ENCODE measurements around the gene PANK3. TPM values are rescaled to one million over a fixed set of nuclear protein-coding genes. Genes with fewer than 3 reads are reported as not detected.

Gene PANK3
- total RNA-seq, result 10 to 100 TPM; 54.0 to 59.6 TPM

DNA sequence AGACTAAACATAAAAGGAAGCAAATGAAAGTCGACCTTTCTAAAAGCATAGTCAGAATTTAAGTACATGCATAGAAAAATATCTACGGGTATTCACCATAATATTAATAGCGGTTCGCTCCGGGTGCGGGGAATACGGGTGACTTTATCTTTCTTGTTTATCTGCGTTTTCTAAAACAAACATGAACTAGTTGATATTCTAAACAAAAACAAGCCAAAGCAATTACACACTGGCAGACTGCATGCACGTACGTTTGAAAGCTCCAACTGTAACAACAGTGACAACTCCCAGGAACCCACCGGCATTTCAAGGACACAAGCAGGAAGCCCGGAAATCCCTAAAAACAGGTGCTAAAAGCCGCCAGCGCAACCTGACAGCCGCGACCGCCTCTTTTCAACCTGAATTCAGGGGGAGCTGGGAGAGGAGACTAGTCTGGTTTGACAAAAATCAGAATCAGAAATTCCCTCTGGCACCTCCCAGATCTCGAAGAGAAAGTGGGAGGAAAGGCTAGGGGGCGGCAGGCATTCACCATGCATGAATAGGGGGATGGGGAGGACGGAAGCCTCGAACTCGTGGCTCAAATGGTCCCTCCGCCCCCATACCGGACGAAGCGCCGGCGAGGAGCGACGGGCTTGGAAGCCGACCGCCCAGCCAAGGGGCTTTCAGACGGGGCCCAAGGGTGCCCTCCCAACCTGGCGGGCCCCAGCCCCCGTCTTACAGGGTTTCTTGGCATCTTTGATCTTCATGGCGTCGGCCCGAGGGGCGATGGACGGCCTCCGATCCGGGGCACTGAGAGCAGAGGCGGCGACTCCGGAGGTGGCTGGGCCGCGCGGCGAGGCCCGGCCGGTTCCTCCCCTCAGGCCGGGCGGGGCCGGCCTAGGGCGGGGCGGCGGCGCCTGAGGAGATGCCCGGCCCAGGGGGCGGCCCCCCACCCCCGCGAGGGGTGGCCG is at the start of gene PANK3:
Gene PANK3, minus strand, starts transcription at position 831 of the 950 bp plus-strand sequence. Its CDS starts 85 bp downstream, at position 746.
- CTCF ChIA-PET, result no interaction called here
- POLR2A ChIA-PET, result interaction anchor here (1.4 kb wide), 1 partner anchor 1005 kb away, joined by 4 read pairs; the partner anchor contains the start of gene SPDL1

DNA sequence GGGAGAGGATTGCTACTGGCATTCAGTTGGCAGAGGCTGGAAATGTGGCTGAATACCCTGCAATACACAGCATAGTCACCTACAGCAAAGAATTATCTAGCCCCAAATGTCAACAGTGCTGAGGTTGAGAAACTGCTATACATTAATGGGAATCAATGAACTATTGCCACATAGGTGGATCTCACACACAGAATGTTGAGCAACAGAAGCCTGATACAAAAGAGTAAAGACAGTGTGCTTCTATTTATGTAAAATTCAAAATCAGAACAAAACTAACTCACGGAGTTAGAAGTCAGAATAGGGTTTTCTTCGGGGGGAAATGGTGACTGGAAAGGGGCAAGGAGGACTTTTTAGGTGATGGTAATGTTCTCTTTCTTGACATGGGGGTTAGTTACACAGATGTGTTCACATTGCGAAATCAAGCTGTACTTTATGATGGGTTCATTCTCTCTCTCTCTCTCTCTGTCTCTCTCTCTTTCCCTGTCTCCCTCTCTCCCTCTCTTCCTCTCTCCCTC is 45.7 kb upstream of the PANK3 start:
- ChIA-PET CTCF (no interaction called here), POLR2A (no interaction called here)

DNA sequence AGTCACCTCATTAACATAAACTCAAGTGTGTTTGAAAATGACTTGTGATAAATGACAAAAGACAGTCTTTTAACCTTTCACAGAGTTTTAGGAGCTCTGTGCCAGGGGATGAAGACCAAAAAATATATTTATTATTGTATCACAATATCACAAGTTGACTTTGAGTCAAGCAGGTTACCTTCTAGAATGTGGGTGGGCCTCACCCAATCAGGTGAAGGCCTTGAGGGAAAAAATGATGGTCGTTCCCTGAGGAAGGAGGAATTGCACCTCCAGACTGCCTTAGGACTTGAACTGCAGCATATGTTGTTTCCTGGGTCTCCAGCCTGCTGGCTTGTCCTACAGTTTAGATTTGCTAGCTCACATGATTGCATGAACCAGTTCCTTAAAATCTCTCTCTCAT is 41.6 kb upstream of the PANK3 start:
- ChIA-PET CTCF (no interaction called here), POLR2A (no interaction called here)

DNA sequence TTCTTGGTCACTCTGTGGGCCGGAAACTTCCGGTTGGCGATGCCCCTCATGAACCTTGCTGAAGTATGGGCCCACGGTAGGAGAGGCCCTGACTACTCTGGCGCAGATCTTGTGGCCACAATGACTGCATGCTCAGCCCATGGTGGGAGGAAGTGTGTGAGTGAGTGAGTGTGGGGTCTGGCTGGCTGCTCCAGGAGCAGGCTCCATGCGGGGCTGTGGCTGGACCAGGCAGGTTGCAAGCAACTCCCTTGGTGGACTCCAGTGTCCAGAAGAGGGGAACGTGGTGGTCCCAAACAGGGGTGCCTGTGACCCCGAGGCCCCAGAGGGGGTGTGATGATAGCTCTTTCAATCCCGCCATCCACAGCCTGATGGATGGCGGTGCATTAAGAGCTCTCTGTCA is 35.5 kb upstream of the PANK3 start:
- ChIA-PET CTCF (no interaction called here), POLR2A (no interaction called here)

DNA sequence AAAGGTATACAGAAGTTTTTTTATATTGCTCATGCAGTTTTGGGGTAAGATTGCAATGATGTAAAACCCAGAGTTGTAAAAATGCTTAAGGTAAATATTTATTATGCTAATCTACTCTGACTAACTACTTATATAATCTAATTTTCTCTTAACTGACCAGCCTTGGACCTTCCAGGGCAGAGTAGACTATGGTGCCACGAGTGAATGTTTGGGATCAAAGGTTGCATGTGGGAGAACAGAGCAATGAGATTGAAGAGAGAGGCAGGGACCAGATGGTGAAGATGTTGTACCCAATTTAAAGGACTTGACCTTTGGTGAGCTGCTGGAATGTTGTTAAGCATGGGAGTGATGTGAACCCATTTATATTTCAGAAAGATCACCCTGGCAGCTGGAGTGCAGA is 34.8 kb upstream of the PANK3 start:
- ChIA-PET POLR2A (no interaction called here), CTCF (no interaction called here)

DNA sequence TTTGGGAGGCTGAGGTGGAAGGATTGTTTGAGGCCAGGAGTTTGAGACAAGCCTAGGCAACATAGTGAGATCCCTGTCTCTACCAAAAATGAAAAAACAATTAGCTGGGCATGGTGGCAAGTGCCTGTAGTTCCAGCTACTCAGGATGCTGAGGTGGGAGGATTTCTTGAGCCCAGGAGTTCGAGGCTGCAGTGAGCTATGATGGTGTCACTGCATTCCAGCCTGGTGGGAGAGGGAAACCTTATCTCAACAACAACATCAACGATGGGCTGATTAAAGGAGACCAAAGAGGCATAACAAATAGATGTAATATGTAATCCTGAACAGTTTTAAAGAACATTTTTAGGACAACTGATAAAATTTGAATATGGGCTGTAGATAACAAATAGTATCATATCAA is 34.2 kb upstream of the PANK3 start:
- ChIA-PET CTCF (no interaction called here), POLR2A (no interaction called here)

DNA sequence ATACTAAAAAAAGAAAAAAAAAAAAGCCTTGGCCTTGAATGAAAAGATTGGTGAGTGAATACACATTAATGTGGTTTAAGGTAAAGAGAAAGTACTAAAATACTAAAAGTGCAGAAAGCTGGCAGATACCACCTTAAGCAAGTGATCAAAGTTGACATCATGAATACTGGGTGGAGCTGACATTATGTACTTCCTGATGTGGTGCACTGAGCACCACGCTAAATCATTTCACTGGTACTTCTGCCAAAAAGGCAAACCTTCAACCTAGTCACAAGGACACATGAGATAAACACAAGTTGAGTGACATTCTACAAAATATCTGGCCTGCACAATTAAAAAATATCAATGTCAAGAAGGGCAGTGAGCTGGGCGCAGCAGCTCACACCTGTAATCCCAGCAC is 33.8 kb upstream of the PANK3 start:
- ChIA-PET CTCF (no interaction called here), POLR2A (no interaction called here)

DNA sequence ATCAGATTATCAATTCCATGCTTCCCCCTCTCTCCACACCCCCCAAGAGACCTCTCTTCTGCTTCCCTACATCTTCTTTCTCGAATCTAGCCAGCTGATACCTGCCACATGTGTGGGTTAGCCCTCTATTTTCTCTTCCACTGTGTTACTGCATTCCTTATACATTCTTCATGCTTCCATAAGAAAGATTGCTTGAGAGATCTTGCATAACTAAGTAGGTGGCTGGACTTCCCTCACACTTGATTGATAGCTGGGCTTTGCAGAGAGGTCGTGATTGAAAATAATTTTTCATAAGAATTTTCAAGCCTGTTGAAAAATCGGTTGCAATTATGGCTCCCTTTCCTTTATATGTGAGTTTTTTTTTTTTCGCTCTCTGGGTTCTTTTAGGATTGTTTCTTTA is 33.0 kb upstream of the PANK3 start:
- POLR2A ChIA-PET, result interaction anchor here (0.7 kb wide), 1 partner anchor 384 kb away, joined by 4 read pairs; no protein-coding TSS in a partner anchor
- CTCF ChIA-PET, result no interaction called here

DNA sequence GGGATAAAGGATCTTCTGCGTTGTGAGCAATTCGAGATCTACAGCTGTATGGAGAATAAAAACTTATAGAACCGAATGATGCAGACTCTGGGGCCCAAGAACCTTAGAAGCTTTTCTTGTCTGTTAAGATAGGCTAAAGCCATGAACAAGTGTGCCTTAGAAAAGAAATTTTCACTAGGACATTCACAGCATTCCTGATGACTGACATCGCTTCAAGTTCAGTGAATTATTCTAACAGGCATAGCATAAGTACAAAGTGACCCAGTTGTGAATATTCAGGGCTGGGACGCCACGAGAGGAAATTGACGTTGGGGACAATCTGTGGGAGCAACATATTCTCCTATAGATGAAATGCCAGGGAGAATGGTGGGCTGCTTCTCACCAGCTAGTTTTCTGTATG is 32.0 kb upstream of the PANK3 start:
- POLR2A ChIA-PET, result no interaction called here
- CTCF ChIA-PET, result no interaction called here

DNA sequence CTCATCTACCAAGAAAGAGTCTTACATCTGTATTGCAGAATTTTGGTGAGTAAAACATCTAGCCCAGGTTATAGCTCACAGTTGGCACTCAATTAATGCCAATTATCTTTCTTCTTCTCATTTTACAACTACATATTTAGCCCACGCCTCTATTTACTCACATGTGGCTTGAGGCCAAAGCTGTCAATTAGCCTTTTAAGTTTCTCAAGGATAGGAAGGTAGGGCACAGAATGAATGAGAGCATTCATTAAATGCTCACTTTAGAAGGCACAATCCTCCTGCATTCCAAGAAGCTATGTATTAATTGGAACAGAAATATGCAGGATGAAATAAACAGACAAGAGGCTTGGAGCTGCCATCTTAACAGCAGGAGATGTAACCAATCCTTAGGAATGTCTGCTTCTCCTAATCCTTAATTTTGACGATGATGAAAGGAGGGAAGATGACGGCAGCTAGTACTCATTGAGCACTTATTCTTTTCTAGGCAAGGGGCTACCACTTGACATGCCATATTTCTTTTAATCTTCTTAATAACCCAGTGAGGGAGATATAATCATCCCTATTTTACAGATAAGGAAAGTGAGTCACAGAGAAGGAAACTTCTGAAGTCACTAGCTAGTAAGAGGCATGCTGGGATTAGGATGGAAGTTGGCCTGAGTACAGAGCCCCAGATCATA is 30.8 kb upstream of the PANK3 start:
- CTCF ChIA-PET, result no interaction called here
- POLR2A ChIA-PET, result no interaction called here

DNA sequence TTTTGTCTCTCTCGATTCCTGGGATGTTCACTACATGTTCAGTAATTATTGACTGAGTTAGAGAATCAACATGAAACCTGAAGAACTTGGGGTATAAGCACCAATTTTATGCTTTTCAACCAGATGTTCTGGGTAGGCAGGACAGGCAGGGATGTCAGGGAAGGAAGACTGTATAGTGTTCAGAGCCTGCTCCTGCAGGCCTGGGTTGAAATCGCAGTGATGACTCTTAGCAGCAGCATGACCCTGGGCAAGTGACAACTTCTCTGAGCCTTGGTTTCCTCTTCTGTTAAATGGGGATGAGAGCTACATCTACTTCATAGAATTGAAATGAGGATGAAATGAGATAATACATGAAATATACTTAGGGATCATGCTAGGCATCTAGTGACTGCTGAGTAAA is 29.7 kb upstream of the PANK3 start:
- ChIA-PET POLR2A (no interaction called here), CTCF (no interaction called here)

DNA sequence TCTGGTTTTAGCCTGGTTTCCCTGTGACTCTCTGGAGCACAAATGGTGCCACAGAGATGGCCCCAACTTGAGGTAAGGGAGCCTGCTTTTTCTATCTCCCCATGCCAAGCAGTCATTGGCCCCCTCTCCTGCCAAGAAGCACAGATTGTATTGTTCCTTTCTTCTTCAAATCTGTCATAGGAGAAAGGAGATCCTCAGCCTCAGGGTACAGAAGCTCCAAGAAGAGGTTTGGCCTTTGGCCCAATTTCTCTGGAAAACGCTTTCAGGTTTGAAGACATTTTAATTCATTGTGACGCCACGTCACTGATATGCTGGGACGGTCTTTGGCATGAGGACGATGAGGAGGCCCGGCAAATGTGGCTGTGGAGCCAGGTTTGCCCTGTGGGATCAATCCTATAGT is 29.2 kb upstream of the PANK3 start:
- ChIA-PET POLR2A (interaction anchor here (0.6 kb wide), 1 partner anchor 11 kb away, joined by 5 read pairs; no protein-coding TSS in a partner anchor), CTCF (no interaction called here)

DNA sequence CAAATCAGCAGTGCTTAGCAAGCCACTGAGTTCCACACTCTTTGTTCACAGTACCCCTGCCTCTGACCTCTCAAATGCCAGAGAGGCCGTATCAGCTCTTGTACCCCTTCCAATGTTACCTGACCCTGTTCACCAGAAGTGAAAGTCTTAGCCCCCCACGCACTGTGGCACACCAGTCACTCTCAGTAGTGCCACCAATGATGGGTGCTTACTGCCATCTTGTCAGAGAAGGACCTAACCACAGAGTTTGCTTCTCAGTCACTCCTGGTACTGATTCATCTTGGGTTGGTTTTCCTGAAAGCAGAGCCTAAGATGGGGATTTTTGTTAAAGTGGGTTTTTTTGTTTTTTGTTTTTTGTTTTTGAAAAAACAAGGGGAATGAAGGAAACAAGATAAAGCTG is 28.8 kb upstream of the PANK3 start:
- ChIA-PET CTCF (no interaction called here), POLR2A (interaction anchor here (0.6 kb wide), 2 partner anchors 11 to 377 kb away, joined by 5 to 9 read pairs; no protein-coding TSS in a partner anchor)

DNA sequence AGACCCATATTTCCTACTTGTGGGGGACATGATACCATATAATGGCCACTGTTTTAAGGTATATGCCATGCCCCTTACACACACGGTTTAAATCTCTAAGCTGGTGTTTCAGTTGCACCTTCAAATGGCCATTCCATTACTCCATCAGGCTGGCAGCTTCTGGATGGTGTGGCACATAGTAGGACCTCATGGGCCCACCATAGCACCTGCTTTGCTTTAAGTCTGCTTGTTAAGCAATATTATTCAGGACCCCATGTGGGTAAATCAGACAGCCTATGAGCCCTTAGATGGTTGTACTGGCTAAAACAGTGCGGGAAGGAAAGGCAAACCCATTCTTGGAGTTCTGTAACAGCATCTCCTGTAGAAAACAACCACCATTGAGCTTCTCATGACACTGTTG is 27.4 kb upstream of the PANK3 start:
- POLR2A ChIA-PET, result no interaction called here
- CTCF ChIA-PET, result no interaction called here

DNA sequence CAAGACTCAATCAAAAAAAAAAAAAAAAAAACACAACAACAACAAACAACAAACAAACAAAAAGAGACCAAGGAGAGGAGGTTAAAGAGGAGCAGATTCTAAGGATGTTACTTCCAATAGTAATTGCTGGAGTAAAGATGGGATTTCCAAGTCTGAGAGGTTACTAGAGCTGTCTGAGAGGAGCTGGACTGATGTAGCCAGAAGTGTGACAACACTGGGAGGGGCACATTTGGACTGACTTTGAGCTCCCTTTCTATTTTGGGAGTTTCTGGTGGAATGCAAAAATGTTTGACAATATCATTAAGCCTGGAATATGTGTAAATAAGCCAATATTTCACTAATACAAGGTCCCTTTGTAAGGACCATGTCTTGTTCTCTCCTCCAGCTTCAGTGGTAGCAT is 25.3 kb upstream of the PANK3 start:
- CTCF ChIA-PET, result no interaction called here
- POLR2A ChIA-PET, result no interaction called here

DNA sequence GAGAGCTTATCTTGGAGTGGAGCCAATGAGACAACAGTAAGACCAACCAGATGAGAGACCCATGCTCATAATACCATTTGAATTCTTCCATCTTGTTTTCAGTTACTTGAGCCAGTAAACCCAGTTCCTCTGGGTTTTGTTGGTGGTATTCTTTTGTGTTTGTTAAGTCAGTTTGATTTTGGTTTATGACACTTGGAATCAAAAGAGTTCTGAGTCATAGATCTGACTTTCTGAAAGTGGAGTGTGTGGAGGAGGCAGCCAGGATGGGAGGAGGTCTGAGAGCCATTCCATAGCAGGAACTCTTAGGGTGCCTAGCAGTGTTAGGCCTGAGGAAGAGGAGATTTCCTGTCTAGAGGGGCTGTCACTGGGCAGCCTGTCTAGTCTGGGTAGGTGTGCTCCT is 24.6 kb upstream of the PANK3 start:
- ChIA-PET CTCF (no interaction called here), POLR2A (no interaction called here)

DNA sequence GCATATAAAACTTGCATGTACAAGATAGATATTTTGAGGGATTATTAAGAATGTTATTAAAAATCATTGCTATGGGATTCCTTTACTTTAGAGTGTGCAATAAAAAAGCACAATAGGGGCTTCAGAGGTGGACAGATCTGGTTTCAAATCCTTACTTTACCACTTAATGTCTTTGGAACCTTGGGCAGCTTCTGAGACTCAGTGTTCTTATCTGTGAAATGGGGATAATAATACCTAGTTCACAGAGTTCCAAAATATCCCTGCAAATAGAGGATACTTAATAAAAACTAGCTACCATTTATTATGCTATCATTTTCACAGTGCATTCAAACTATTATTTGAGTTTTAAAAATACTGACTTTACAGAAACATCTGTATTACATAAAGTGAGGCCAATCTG is 23.3 kb upstream of the PANK3 start:
- ChIA-PET CTCF (no interaction called here), POLR2A (no interaction called here)

DNA sequence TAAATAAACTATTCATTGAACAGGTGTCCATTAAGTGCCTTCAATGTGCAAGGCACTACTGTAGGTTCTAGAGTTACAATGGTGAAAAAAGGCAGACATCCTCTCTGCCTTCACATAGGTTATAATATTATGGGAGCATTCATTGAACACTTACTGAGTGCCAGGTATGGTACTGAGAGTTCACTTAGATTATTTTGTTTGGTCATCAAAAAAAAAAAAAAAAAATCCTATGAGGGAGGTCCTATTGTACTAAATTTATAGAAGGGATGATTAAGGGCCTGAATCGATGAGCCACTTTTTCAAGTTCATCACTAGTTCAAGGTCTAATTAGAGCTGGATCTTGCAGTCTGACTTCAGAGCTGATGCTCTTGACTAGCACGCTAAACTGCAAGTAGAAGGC is 22.8 kb upstream of the PANK3 start:
- POLR2A ChIA-PET, result no interaction called here
- CTCF ChIA-PET, result no interaction called here

DNA sequence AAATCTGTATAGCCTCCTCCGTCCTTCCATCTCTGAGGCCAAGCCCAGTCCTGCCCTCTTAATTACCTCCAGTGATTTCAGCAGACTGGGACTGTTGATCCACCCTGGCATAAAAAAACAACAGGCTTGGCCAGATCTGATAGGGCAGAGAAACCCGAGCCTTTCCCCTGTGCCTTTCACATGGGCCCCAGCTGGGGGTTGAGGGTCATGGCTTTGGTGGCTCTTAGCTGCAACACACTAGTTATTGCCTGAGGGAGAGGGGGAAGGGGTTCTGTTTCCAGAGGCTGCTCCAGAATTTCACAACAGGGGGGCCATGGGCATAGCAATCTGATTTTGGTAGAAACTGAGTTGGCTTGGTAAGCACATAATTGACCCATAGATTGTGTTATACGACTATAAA is 21.2 kb upstream of the PANK3 start:
- CTCF ChIA-PET, result no interaction called here
- POLR2A ChIA-PET, result interaction anchor here (0.8 kb wide), 1 partner anchor 23 kb away, joined by 4 read pairs; no protein-coding TSS in a partner anchor

DNA sequence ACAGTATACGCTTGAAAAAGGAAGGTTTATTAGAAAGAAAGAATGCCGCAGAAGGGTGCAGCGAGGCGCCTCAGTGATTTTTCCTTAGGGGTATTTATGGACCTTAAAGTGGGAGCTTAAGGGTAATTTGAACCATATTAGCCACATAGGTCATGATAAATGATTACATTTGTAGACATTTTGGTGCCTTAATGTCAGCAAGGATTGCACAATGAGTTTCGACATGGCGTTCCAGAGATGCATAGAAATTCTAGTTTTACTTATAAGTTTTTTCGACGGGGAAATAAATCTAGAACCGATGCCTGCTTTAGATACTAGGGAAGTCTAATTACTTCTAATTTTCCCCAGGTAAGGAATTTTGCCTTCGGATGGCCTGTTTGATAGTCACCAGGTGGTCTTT is 20.7 kb upstream of the PANK3 start:
- CTCF ChIA-PET, result no interaction called here
- POLR2A ChIA-PET, result no interaction called here

DNA sequence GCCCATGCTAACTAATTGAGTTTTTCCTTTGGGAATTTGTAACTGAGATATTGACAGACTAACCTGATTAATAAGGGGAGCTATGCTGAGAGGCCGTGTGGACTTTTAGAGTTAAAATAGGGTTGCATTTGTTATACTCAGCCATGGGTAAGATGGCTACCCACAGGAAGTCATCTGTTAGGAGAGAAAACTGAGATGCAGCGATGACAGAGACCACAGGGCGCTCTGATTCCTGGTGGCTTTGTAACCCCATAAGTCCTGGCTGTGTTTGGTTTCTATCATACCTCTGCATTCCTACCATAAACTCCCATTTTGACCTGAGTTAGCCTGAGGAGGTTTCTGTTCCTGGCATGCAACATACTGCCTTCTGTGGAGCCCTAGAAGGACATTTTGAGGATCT is 19.5 kb upstream of the PANK3 start:
- POLR2A ChIA-PET, result no interaction called here

More for the DNA sequence above, 19.5 kb upstream of the PANK3 start:
- CTCF ChIA-PET, result no interaction called here
